ENCODE results near the gene PFKP. TPM values are rescaled to one million over a fixed set of nuclear protein-coding genes. Genes with fewer than 3 reads are reported as not detected.

The PFKP gene
- total RNA-seq, 1 experiment from 2014 or later: 232 TPM

DNA sequence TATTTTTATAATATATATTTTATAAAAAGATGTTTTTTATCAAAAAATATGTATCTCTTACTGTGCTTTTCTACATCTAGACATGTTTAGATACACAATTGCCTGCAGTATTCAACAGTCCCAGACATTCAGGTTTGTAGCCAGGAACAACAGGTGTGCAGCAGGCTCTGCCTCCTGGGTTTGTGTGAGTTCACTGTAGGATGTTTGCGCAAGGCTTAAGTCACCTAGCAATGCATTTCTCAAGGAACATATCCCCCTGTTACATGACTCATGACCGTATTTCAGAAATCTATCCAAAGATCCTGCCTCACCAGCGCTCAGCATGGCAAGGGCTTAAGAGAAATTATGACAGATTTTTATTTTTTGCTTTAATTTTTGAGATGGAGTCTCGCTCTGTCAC, 63.8 kb downstream of the PFKP start:
- intact Hi-C loops (cut with micrococcal nuclease; ENCODE audit: unreplicated experiment): no loop called here
- no peak overlapping the region for H3K27ac ChIP-seq (ENCODE audit: low read length)
- H3K4me3 ChIP-seq (ENCODE audit: low read depth in 2 of 2, low read length in 2 of 2): no peak overlapping the region
- H3K4me1 ChIP-seq (ENCODE audit: control insufficient read depth, insufficient read depth, low read length): no peaks in the 10 kb centered on the region
- no peaks in the 10 kb centered on the region for H3K27me3 ChIP-seq (ENCODE audit: control insufficient read depth, insufficient read depth, low read length)
- no peak for ATAC-seq
- BruUV-seq (replicated peaks): no TSS peak
- no peaks in the 10 kb centered on the region for H3K9me3 ChIP-seq (ENCODE audit: control insufficient read depth, insufficient read depth, low read depth, low read length)
- in situ Hi-C loops (cut with HindIII; ENCODE audit: low pct_unique_long_range_greater_than_20kb, low sequenced_read_pairs): no loop called here
- ChIA-PET CTCF (no interaction called here), POLR2A (no interaction called here)
- H3K36me3 ChIP-seq (ENCODE audit: control insufficient read depth, insufficient read depth, low read length): peaks cover 5% of the 10 kb centered on the region
- TF ChIP-seq SIN3A (IDR thresholded peaks at IDR 0.05; ENCODE audit: borderline replicate concordance, insufficient read depth, low read depth, low read length): no peak
- TF ChIP-seq, protein P1, sequence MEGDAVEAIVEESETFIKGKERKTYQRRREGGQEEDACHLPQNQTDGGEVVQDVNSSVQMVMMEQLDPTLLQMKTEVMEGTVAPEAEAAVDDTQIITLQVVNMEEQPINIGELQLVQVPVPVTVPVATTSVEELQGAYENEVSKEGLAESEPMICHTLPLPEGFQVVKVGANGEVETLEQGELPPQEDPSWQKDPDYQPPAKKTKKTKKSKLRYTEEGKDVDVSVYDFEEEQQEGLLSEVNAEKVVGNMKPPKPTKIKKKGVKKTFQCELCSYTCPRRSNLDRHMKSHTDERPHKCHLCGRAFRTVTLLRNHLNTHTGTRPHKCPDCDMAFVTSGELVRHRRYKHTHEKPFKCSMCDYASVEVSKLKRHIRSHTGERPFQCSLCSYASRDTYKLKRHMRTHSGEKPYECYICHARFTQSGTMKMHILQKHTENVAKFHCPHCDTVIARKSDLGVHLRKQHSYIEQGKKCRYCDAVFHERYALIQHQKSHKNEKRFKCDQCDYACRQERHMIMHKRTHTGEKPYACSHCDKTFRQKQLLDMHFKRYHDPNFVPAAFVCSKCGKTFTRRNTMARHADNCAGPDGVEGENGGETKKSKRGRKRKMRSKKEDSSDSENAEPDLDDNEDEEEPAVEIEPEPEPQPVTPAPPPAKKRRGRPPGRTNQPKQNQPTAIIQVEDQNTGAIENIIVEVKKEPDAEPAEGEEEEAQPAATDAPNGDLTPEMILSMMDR (IDR thresholded peaks at IDR 0.05): no peak
- no peak for TF ChIP-seq POLR2AphosphoS5 (IDR thresholded peaks at IDR 0.05; ENCODE audit: low read depth, low read length)
- TF ChIP-seq REST (IDR thresholded peaks at IDR 0.05; ENCODE audit: insufficient read depth in 1 of 2, low read depth in 2 of 2, low read length in 1 of 2): no peak
- TF ChIP-seq TCF7L2 (IDR thresholded peaks at IDR 0.05; ENCODE audit: low read depth, low read length): no peak
- DNase-seq (ENCODE audit: low read depth, low spot score): no peak

GRCh38 chr10:3132036-3133025, 65.0 kb downstream of the PFKP start:
- no peaks in the 10 kb centered on the region for H3K4me1 ChIP-seq (ENCODE audit: control insufficient read depth, insufficient read depth, low read length)
- ChIA-PET POLR2A (no interaction called here), CTCF (no interaction called here)
- TF ChIP-seq SIN3A (IDR thresholded peaks at IDR 0.05; ENCODE audit: borderline replicate concordance, insufficient read depth, low read depth, low read length): no peak
- TF ChIP-seq, protein P1 (IDR thresholded peaks at IDR 0.05): no peak
- no peak for TF ChIP-seq POLR2AphosphoS5 (IDR thresholded peaks at IDR 0.05; ENCODE audit: low read depth, low read length)
- TF ChIP-seq REST (IDR thresholded peaks at IDR 0.05; ENCODE audit: insufficient read depth in 1 of 2, low read depth in 2 of 2, low read length in 1 of 2): no peak
- TF ChIP-seq TCF7L2 (IDR thresholded peaks at IDR 0.05; ENCODE audit: low read depth, low read length): no peak
- no peak overlapping the region for H3K4me3 ChIP-seq (ENCODE audit: low read depth in 2 of 2, low read length in 2 of 2)
- in situ Hi-C loops (cut with HindIII; ENCODE audit: low pct_unique_long_range_greater_than_20kb, low sequenced_read_pairs): no loop called here
- ATAC-seq: 0 out of 2 replicates have a peak, but pooled peaks have one; percentile 47
- intact Hi-C loops (cut with micrococcal nuclease; ENCODE audit: unreplicated experiment): no loop called here
- DNase-seq (ENCODE audit: low read depth, low spot score): no peak
- no TSS peak for BruUV-seq (replicated peaks)
- peaks cover 5% of the 10 kb centered on the region for H3K36me3 ChIP-seq (ENCODE audit: control insufficient read depth, insufficient read depth, low read length)
- no peaks in the 10 kb centered on the region for H3K9me3 ChIP-seq (ENCODE audit: control insufficient read depth, insufficient read depth, low read depth, low read length)
- no peak overlapping the region for H3K27ac ChIP-seq (ENCODE audit: low read length)
- H3K27me3 ChIP-seq (ENCODE audit: control insufficient read depth, insufficient read depth, low read length): no peaks in the 10 kb centered on the region
